Peyer's patch (tissue), 4 donors: ENCODE measurements around the gene GCGR. TPM values are rescaled to one million over a fixed set of nuclear protein-coding genes. Genes with fewer than 3 reads are reported as not detected.

ENCODE experiments used
- DNase-seq, 3 donors: peaks; one replicate each; pipeline ENCODE4 v3.0.0-alpha.2; 2017 to 2019
- H3K27ac ChIP-seq, 4 donors: fragments of 200-600 bp; sonication (generic); one replicate each; pipeline ENCODE4 v1.5.1; 2016 to 2019
- H3K27me3 ChIP-seq, 2 donors: fragments of 200-600 bp; sonication (generic); one replicate each; pipeline ENCODE4 v1.5.1; 2019
- H3K36me3 ChIP-seq, 3 donors: fragments of 200-600 bp; sonication (generic); one replicate each; pipeline ENCODE4 v1.5.1; 2016 to 2019
- H3K4me1 ChIP-seq, 4 donors: fragments of 200-600 bp; sonication (generic); one replicate each; pipeline ENCODE4 v1.5.1; 2016 to 2019
- H3K4me3 ChIP-seq, 4 donors: fragments of 200-600 bp; sonication (generic); 1 replicate in 3 of 4; 2 replicates in 1 of 4; pipeline ENCODE4 v1.5.1; 2016 to 2019; ENCODE audit warnings: mild to moderate bottlenecking in 1 of 4
- H3K9me3 ChIP-seq, 4 donors: fragments of 200-600 bp; sonication (generic); one replicate each; pipeline ENCODE4 v1.5.1; 2016 to 2019; ENCODE audit warnings: mild to moderate bottlenecking in 1 of 4
- POLR2A ChIP-seq, 2 donors: fragments of 450-650 bp; IDR thresholded peaks; one replicate each; pipeline ENCODE4 v1.5.1; 2017; ENCODE audit warnings: antibody characterized with exemption in 2 of 2, mild to moderate bottlenecking in 2 of 2, moderate library complexity in 2 of 2
- total RNA-seq, 4 donors: library from RNA; depleted of rRNA; stranded (reverse); fragments of >200 nt; gene quantifications; one replicate each; pipeline ENCODE4 v1.1.0, GENCODE V29; 2016
- TF ChIP-seq, protein P1 (sequence below), 6 experiments: fragments of 450-650 bp in 4 of 6; fragments of 200-600 bp in 2 of 6; sonication (generic) in 1 of 6; IDR thresholded peaks; one replicate each; pipeline ENCODE4 v1.5.1; 2017 to 2019; ENCODE audit warnings: antibody characterized with exemption in 6 of 6, mild to moderate bottlenecking in 3 of 6, moderate library complexity in 1 of 6

The GCGR gene
- total RNA-seq, 4 donors from 2014 or later: 0.67 to 1.1 TPM; not detected in 2

DNA sequence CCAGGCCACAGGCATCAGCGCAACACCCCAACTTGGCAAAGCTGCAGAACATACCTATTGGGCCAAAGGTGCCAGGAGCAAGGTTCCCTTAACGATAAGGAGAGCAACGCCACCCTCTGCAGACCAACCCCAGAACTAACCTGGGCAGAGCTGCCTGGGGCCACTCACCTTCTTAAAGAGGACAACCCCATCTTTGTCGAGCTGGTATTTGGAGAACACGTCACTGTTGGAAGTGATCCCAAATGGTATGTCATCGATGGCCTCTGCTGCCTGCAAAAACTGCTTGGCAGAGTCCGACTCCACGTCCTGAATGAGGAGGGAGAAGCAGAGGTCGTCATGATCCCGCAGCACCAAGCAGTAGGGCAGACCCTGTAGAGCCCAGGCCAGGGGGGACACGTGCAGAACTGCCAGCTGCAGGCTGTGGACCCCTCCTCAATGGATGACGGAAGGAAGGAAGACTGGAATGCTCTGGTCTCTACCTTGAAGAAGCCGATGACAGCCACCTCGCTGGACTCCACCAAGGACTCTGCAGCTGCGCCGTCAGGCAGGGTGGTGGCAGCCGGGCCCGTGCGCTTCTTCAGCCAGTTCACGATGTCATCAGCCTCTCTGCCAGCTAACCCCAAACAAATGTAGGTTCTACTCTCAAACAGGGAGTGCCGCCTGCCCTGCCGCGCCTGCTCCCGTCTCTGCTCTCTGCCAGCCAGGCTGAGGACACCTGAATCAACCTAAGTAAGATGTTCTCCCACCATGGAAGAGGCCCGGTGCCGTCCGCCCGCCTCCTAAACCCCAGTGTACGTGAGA is 51.2 kb downstream of the GCGR start:
- Histone ChIP-seq H3K27me3 (no peaks in the 10 kb centered on the region), H3K27ac (no peak overlapping the region), H3K4me3 (no peak overlapping the region), H3K36me3 (peaks cover 0 to 81% (median 0%) of the 10 kb centered on the region in 3 donors), H3K4me1 (peaks cover 0 to 44% (median 13%) of the 10 kb centered on the region in 4 donors), H3K9me3 (no peaks in the 10 kb centered on the region)
- TF ChIP-seq, protein P1, sequence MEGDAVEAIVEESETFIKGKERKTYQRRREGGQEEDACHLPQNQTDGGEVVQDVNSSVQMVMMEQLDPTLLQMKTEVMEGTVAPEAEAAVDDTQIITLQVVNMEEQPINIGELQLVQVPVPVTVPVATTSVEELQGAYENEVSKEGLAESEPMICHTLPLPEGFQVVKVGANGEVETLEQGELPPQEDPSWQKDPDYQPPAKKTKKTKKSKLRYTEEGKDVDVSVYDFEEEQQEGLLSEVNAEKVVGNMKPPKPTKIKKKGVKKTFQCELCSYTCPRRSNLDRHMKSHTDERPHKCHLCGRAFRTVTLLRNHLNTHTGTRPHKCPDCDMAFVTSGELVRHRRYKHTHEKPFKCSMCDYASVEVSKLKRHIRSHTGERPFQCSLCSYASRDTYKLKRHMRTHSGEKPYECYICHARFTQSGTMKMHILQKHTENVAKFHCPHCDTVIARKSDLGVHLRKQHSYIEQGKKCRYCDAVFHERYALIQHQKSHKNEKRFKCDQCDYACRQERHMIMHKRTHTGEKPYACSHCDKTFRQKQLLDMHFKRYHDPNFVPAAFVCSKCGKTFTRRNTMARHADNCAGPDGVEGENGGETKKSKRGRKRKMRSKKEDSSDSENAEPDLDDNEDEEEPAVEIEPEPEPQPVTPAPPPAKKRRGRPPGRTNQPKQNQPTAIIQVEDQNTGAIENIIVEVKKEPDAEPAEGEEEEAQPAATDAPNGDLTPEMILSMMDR (IDR thresholded peaks at IDR 0.05): peak in 3 of 6 experiments; percentile 35 to 47 (median 37)
- no peak for TF ChIP-seq POLR2A (IDR thresholded peaks at IDR 0.05)
- no peak for DNase-seq

DNA sequence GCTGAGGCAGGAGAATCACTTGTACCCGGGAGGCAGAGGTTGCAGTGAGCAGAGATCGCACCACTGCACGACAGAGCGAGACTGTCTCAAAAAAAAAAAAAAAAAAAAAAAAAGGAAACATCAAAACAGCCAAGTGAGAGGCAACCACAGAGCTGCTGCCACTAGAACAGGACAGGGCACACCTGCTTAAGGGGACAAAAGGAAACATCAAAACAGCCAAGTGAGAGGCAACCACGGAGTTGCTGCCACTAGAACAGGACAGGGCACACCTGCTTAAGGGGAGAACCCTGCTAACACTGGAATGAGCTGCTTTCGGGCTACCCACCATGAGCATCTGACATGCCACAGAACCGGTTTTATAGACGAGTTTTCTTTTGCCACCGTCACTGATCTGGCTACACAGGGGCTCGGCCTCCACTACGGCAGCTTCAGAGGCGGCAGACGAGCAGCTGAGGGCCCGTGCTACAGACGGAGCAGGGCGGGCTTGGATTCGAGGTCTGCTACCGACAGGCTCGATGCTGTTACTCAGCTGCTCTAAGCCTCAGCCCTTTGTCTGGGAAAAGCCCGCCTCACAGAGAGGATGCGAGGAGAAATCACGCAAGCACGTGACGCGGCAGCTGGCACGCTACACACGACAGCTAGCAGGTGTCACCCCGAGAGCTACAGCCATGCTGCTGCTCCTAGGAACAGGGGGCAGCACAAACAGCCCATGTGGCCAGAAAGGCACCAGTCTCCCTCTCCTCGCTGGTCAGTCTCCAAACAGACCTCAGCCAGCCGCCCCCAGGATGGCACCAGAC is 54.4 kb downstream of the GCGR start:
- peaks cover 0 to 63% (median 19%) of the 10 kb centered on the region in 4 donors for H3K4me1 ChIP-seq
- TF ChIP-seq POLR2A (IDR thresholded peaks at IDR 0.05): no peak
- TF ChIP-seq, protein P1 (IDR thresholded peaks at IDR 0.05): no peak
- H3K27me3 ChIP-seq: no peaks in the 10 kb centered on the region
- no peak for DNase-seq
- H3K27ac ChIP-seq: peak overlapping the region in 2 of 4 donors; percentile 27 to 97
- H3K36me3 ChIP-seq: peaks cover 0 to 50% (median 0%) of the 10 kb centered on the region in 3 donors
- peak overlapping the region; percentile 93 to 100 (median 99) for H3K4me3 ChIP-seq
- no peaks in the 10 kb centered on the region for H3K9me3 ChIP-seq

DNA sequence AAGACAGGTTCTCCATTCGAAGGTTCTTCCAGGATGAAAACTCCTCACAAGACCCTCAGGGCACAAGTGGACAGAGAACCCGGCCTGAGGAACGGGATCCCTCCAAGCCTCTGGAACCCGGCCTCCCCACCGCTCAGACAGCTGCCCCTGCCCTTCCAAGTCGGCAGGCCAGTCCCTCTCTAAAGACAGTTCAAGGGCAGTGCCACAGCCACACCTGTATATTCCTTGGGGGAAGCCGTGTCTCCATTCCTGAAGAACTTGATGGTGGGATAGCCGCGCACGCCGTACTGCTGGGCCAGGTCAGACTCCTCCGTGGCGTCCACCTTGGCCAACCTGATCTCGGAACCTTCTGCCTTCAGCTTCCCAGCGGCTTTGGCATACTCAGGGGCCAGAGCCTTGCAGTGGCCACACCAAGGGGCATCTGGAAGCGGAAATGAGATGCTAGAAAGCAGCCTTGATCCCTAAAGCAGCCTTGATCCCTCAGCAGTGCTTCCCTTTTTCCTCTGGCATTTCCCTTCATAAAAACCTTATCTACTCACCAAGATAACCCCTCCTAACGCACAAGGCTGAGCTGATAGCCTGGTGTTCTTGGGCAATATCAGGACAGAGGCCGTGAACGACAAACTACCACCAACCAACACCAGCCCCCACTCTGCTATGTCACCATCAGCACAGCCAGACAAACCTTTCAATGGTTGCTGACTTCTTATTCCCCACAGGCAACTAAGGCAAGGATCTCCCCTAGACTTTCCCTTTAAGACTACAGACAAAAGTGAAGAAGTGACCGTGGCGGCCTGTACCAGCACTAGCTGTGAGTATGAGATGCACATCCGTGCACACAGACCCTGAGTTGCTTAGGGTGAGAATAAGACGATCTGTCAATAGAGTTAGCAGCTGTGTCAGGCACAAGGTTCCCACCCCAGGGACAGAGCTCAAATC is 55.3 kb downstream of the GCGR start:
- Histone ChIP-seq H3K27me3 (no peaks in the 10 kb centered on the region), H3K27ac (peak overlapping the region; percentile 93 to 99 (median 96)), H3K36me3 (peaks cover 0 to 41% (median 0%) of the 10 kb centered on the region in 3 donors), H3K4me1 (peaks cover 0 to 72% (median 19%) of the 10 kb centered on the region in 4 donors), H3K4me3 (peak overlapping the region; percentile 93 to 100 (median 99)), H3K9me3 (no peaks in the 10 kb centered on the region)
- peak in 1 of 2 donors; percentile 31 for TF ChIP-seq POLR2A (IDR thresholded peaks at IDR 0.05)
- TF ChIP-seq, protein P1 (IDR thresholded peaks at IDR 0.05): no peak
- DNase-seq: no peak

DNA sequence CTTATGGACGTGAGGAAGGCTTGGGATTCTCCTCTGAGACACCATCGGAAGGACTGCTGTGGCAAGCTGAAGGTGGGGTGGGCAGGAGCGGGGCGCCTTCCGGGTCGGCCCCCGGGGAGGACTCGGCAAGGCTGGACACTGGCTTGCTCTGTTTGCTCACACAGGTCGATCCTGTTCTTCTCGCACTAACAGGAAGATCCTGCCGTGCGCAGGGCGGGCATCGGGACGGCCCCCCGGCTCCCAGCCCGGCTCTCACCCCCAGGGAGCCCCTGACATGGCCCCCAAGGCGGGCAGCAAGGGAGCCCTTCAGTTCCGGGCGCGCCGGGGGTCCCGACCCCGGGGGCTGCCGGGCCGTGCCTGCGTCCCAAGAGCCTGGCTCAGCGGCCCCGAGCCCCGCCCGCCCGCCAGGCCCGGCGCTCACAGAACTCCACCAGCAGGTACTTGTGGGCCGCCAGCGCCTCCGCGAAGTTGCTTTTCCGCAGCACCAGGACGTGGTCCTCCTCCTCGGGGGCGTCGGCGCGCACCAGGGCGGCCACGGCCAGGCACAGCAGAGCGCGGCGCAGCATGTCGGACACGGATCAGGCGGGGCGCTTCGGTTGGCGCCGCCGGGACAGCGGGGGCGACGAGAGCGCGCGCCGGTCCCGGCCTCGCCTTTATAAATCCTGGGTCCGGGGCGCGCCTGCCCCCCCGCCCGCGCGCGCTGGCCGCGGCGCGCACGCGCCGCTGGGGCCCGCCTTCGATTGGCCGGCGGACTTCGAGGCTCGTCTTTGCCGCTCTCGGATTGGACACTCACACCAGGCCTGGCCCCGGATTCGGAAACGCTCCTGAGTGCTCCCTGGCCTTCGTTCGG is 56.2 kb downstream of the GCGR start, which contains the start of gene P4HB:
Gene P4HB, minus strand, starts transcription at position 630 of the 850 bp plus-strand sequence. Its CDS starts 64 bp downstream, at position 566.
- DNase-seq: peak in 1 of 3 donors; percentile 98
- peaks cover 0 to 80% (median 19%) of the 10 kb centered on the region in 4 donors for H3K4me1 ChIP-seq
- peaks cover 0 to 33% (median 0%) of the 10 kb centered on the region in 3 donors for H3K36me3 ChIP-seq
- TF ChIP-seq POLR2A (IDR thresholded peaks at IDR 0.05): peak; percentile 92 to 94
- TF ChIP-seq, protein P1 (IDR thresholded peaks at IDR 0.05): no peak
- peak within 1 kb of the TSS; percentile 95 to 99 (median 98) for H3K27ac ChIP-seq
- H3K9me3 ChIP-seq: no peaks in the 10 kb centered on the region
- no peaks in the 10 kb centered on the region for H3K27me3 ChIP-seq
- H3K4me3 ChIP-seq: peak within 1 kb of the TSS; percentile 93 to 100 (median 99)
